GM19099 (cell line): Measurements from ENCODE around the gene LUC7L.
A peak's percentile ranks its signal among the peaks of the same experiment; 100 is the strongest.

Source experiments
- POLR2A ChIP-seq: IDR thresholded peaks from 3 replicates; pipeline ENCODE4 v1.6.1; 2011; ENCODE audit warnings: low read depth; ENCODE audit not compliant: insufficient read length; ENCODE audit errors: extremely low read depth

Gene LUC7L

DNA sequence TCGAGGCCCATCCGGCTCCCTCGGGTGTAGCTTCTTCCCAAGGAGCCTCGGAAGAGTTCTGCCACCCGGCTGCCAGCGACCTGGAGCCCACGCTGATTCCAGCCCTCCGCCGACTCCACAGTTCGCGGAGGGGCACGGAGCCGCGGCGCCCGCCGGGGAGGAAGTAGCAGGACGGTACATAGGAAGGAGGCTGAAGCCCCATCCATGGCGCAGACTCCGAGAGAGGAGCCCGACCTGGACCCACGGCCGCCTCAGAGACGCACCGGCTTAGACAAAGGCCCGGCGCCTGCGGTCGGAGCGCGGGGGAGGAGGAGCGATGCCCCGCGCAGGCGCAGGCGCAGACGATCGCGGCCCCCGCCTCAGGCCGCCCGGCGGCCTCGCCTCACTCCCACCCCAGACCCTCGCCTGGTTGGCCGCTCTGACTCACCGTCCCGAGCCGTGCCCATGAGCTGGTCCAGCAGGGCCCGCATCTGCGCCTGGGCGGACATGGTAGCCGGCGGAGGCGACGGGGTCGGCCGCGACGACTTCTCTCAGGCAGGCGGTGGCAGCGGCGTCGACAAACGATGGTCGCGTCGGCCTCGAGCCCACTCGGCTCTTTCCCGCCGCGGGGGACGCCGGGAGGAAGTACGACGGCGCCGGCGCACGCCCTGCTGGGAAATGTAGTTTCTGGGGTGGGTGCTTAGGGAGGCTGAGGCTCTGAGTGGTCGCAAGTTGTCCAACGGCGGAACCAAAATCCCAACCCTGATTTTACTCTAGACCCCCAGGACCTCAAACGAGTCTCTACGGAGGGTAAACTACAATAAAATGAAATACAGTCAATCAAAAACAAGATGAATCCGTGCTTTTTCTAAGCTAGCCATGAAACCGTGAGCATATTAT is at the start of gene LUC7L:
TSS of gene LUC7L (minus strand) at position 598 of the 879 bp plus-strand sequence. CDS start at position 488, 110 bp downstream.
- TF ChIP-seq POLR2A = peak; percentile 99

GRCh38 chr16:278863-279366 is 49.7 kb upstream of the LUC7L start:
- no peak for TF ChIP-seq POLR2A

DNA sequence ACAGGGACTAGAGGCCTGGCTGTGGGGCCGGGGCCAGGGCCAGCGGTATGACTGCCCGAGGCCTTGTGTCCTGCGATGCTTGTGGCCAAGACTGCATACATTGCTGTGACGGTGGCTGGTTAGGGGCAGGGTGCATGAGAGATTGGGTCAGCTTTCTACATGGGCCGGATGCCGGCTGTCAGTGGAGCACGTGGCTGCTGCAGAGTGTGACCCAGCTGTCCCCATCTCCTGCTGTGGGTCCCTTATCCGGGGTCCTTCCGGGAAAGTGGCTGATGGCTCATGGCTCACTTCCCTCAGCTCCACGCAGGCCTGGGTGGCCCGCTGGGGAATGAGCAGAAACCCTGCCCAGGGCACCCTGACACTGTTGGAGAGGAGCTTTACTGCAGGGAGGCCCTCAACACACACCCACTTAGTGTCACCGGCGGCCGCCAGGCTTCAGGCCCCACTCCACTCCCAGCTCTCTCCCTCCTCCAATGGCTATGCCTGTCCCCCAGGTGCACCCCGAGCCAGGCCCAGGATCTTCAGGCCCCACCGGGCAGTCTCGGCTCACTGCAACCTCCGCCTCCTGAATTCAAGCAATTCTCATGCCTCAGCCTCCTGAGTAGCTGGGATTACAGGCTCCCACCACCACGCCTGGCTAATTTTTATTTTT is 47.3 kb upstream of the LUC7L start:
- no peak for TF ChIP-seq POLR2A

DNA sequence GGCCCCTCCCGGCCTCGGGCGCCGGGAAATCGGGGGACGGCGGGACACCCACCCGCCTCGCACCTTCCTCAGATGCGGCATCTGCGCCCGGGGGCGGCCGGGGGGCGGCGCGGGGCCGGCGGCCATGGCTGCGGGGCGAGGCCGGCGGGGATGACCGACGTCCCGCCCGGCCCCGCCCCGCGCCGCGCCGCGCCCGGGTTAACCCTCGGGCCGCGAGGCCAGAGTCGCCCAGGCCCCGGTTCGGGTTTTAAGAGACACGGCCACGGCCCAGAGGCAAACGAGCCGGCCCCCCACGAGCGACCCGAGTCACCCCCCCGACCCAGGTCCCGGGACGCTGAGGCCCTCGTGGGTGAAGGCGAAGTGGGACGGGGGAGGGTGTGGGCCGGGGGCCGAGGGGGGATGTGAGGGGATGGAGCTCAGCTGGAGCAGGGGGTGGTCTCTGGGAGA is 46.6 kb upstream of the LUC7L start, which contains the start of gene RGS11:
TSS of gene RGS11 (minus strand) at position 159 of the 447 bp plus-strand sequence. CDS start at position 126, 33 bp downstream.
- TF ChIP-seq POLR2A = no peak

DNA sequence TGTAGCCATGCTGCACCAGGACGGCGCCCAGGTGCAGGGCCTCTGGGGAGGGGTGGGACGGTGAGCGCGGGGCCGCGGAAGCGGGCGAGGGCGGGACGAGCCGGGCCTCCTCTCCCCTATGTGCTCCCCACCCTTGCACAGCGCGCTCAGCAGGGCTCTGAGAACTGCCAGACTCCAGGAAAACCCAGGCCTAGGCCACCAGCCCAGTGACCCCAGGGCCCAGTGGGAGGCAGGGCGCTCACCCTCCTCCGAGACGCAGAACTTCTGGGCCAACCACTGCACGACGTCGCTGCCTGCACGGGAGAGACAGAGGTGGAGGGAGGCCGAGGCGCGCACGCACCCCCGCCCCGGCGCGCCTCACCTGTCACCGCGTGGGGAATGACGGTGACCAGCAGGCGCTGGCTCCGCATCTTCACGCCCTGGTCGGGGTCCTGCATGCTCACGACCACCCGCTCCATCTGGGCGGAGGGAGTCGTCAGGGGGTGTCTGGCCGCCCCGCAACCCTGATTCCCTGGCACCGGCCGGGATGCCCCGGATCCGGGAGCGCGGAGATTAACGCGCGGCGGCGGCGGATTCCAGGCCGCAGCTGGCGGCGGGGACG is 45.9 kb upstream of the LUC7L start:
- TF ChIP-seq POLR2A = no peak

- no peak for TF ChIP-seq POLR2A
Observed at GRCh38 chr16:273547-274421, 44.5 kb upstream of the LUC7L start.

- TF ChIP-seq POLR2A = no peak
Observed at GRCh38 chr16:272633-273546, 43.6 kb upstream of the LUC7L start.

DNA sequence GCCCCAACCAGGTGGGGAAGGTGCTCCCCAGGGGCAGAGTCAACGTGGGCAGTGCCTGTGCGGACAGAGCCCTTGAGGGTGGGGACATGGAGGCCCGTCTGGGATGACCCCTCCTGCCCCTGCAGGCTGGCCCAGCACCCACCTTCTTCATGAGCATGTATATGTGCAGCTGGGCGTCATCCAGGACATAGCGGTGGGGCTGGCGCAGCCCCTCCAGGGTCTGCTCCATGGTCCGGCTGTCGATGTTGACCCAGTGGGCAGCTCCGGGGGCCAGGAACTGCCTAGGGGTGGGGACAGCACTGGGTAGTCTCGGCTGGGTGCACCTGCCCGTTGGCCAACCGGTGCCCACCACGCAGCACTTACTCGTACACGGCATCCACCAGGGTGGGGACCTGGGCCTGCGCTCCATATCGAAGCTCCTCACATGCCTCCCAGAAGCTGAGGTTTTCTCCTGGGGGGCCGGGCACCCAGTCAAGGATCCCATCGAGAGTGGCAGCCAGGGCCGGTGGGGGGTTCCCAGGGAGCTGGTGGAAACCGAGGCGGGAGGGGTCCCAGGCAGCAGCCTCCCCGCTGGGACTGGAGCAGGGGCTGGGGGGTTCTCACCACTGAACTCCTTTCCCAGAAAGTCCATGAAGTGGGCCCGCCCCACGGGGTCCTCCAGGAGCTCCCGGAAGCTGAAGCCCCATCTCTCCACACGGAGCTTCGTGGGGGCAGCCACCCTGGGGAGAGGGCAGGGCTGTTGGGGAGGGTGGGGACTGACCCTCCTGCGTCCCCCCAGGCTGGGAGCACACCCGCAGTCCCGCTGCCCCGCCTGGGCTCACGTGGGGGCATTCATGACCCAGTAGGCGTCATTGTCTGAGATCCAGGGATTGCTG is 41.4 kb upstream of the LUC7L start:
- TF ChIP-seq POLR2A = no peak

- no peak for TF ChIP-seq POLR2A
Observed at GRCh38 chr16:269061-269796, 40.0 kb upstream of the LUC7L start.

- no peak for TF ChIP-seq POLR2A
Observed at GRCh38 chr16:268141-269053, 39.1 kb upstream of the LUC7L start.
